GM19351 (cell line): ENCODE data around the gene TFAP2C.

Experiments
- ATAC-seq: cut with Tn5 transposase; IDR thresholded peaks from one replicate; pipeline ENCODE4 v1.9.1; 2021; ENCODE audit warnings: mild to moderate bottlenecking, moderate library complexity; ENCODE audit not compliant: unreplicated experiment

TFAP2C gene

GRCh38 chr20:56628873-56629463 is at the start of gene TFAP2C:
TFAP2C (plus strand) TSS chr20:56629306; CDS start chr20:56629545, 239 bp downstream.
- ATAC-seq: no peak

- no peak for ATAC-seq
These were observed 48.9 kb upstream of the TFAP2C start for GRCh38 chr20:56580226-56580625.

GRCh38 chr20:56581701-56582100 is 47.4 kb upstream of the TFAP2C start:
- no peak for ATAC-seq

- no peak for ATAC-seq
These were observed 46.6 kb upstream of the TFAP2C start for GRCh38 chr20:56582542-56582941.

- ATAC-seq: no peak
These were observed 44.2 kb upstream of the TFAP2C start for GRCh38 chr20:56584916-56585315.

- no peak for ATAC-seq
These were observed 41.6 kb upstream of the TFAP2C start for GRCh38 chr20:56587307-56588041.

GRCh38 chr20:56588996-56589395 is 40.1 kb upstream of the TFAP2C start:
- no peak for ATAC-seq

- ATAC-seq: no peak
These were observed 39.5 kb upstream of the TFAP2C start for GRCh38 chr20:56589633-56590032.

- no peak for ATAC-seq
These were observed 38.2 kb upstream of the TFAP2C start for GRCh38 chr20:56590888-56591287.

- no peak for ATAC-seq
These were observed 36.9 kb upstream of the TFAP2C start for GRCh38 chr20:56592211-56592610.

- ATAC-seq: no peak
These were observed 36.3 kb upstream of the TFAP2C start for GRCh38 chr20:56592817-56593216.

GRCh38 chr20:56595746-56596475 is 33.2 kb upstream of the TFAP2C start:
- no peak for ATAC-seq

- no peak for ATAC-seq
These were observed 27.9 kb upstream of the TFAP2C start for GRCh38 chr20:56601166-56601565.

- no peak for ATAC-seq
These were observed 24.4 kb upstream of the TFAP2C start for GRCh38 chr20:56604673-56605072.

GRCh38 chr20:56605261-56605996 is 23.7 kb upstream of the TFAP2C start:
- ATAC-seq: no peak

- ATAC-seq: no peak
These were observed 22.7 kb upstream of the TFAP2C start for GRCh38 chr20:56606174-56606945.

- ATAC-seq: no peak
These were observed 21.9 kb upstream of the TFAP2C start for GRCh38 chr20:56607061-56607704.

GRCh38 chr20:56608376-56608775 is 20.7 kb upstream of the TFAP2C start:
- no peak for ATAC-seq

- no peak for ATAC-seq
These were observed 19.8 kb upstream of the TFAP2C start for GRCh38 chr20:56609321-56609720.

GRCh38 chr20:56610098-56610497 is 19.0 kb upstream of the TFAP2C start:
- ATAC-seq: no peak
